Superior temporal gyrus (tissue), 1 donor: ENCODE measurements around the gene ANKRD53.
A peak's percentile ranks its signal among the peaks of the same experiment; 100 is the strongest.

ENCODE experiments used
- DNase-seq: peaks from one replicate; pipeline ENCODE4 v3.0.0-alpha.2; 2016; ENCODE audit errors: extremely low spot score

ANKRD53 gene

GRCh38 chr2:70964596-70965386 lies 13.6 kb upstream of the ANKRD53 start:
- peak; percentile 81 for DNase-seq

GRCh38 chr2:70965506-70965905 lies 12.9 kb upstream of the ANKRD53 start:
- DNase-seq = no peak

GRCh38 chr2:70966681-70967080 lies 11.7 kb upstream of the ANKRD53 start:
- no peak for DNase-seq

GRCh38 chr2:70967189-70967588 lies 11.2 kb upstream of the ANKRD53 start:
- no peak for DNase-seq

GRCh38 chr2:70974592-70974991 lies 3.8 kb upstream of the ANKRD53 start:
- DNase-seq = no peak

GRCh38 chr2:70975237-70975636 lies 3.2 kb upstream of the ANKRD53 start:
- no peak for DNase-seq

GRCh38 chr2:70977605-70978205 lies 725 bp upstream of the ANKRD53 start:
- DNase-seq = no peak

GRCh38 chr2:70979180-70979488 lies 704 bp downstream of the ANKRD53 start:
- DNase-seq = no peak

- no peak for DNase-seq
Measured at GRCh38 chr2:70979626-70980025, 1.2 kb downstream of the ANKRD53 start.

GRCh38 chr2:70981421-70981820 lies 3.0 kb downstream of the ANKRD53 start:
- DNase-seq = no peak

- DNase-seq = no peak
Measured at GRCh38 chr2:70981866-70982810, 3.7 kb downstream of the ANKRD53 start.

GRCh38 chr2:70982971-70983370 lies 4.5 kb downstream of the ANKRD53 start:
- DNase-seq = no peak

GRCh38 chr2:70983506-70984227 lies 5.2 kb downstream of the ANKRD53 start:
- DNase-seq = no peak

GRCh38 chr2:70984228-70984575 lies 5.8 kb downstream of the ANKRD53 start:
- DNase-seq = no peak

GRCh38 chr2:70984576-70985282 lies 6.3 kb downstream of the ANKRD53 start:
- DNase-seq = peak; percentile 24

- DNase-seq = no peak
Measured at GRCh38 chr2:70985283-70985688, 6.9 kb downstream of the ANKRD53 start.

- no peak for DNase-seq
Measured at GRCh38 chr2:70985956-70986355, 7.5 kb downstream of the ANKRD53 start.

GRCh38 chr2:70986499-70987189 lies 8.2 kb downstream of the ANKRD53 start:
- no peak for DNase-seq

- no peak for DNase-seq
Measured at GRCh38 chr2:70987386-70987785, 9.0 kb downstream of the ANKRD53 start.

GRCh38 chr2:70988151-70988550 lies 9.7 kb downstream of the ANKRD53 start:
- DNase-seq = no peak
